HCT116 (cell line): ENCODE results near the gene SYT11. TPM values are rescaled to one million over a fixed set of nuclear protein-coding genes. Genes with fewer than 3 reads are reported as not detected.

Experiments used
- ATAC-seq: fragments of 200-7000 bp; cut with Tn5 transposase; 2 replicates; pipeline ENCODE4 v1.9.1; 2020; ENCODE audit warnings: mild to moderate bottlenecking, moderate library complexity
- BruUV-seq: library from RNA; stranded (reverse); fragments of 400-500 nt; replicated peaks from 2 replicates; lab custom pipeline; 2021; lab: Mats Ljungman, UMichigan
- CTCF ChIA-PET: fragments of 300-600 bp; sonication (Branson Sonifier 250); formaldehyde crosslinking; loops from one replicate; lab custom pipeline; 2021; ENCODE audit warnings: antibody characterized with exemption; lab: Charles Lee
- POLR2A ChIA-PET: fragments of 300-600, 350-600 bp; sonication (Branson Sonifier 250); formaldehyde crosslinking; loops from one replicate; lab custom pipeline; 2021; ENCODE audit warnings: antibody characterized with exemption; lab: Charles Lee
- RAD21 ChIA-PET, 2 experiments: fragments of 300-600 bp; sonication (Branson Sonifier 250); formaldehyde crosslinking; loops; one replicate each; lab custom pipeline; 2023; ENCODE audit warnings: low total read pairs in 2 of 2; ENCODE audit not compliant: uncharacterized antibody in 2 of 2, unreplicated experiment in 2 of 2, low non-redundant PET in 1 of 2; lab: Charles Lee
- DNase-seq: peaks from one replicate; pipeline ENCODE4 v3.0.0-alpha.2; 2010; ENCODE audit warnings: low read depth, low spot score
- H2AFZ ChIP-seq: fragments of 200-600 bp; shearing (Covaris generic), sonication (generic); 2 replicates; pipeline ENCODE4 v1.6.1; 2017; ENCODE audit warnings: low read depth, mixed run types, mixed read lengths, antibody characterized with exemption, low read length; ENCODE audit not compliant: poor library complexity, severe bottlenecking
- H3K27ac ChIP-seq: 2 replicates; pipeline ENCODE4 v1.5.1; 2012; ENCODE audit warnings: low read depth, low read length
- H3K27me3 ChIP-seq: fragments of 200-600 bp; sonication (generic); 2 replicates; pipeline ENCODE4 v1.6.1; 2016; ENCODE audit warnings: mixed run types, low read length, mixed read lengths; ENCODE audit not compliant: insufficient read depth
- H3K36me3 ChIP-seq, 2 experiments: fragments of 200-500 bp in 1 of 2; fragments of 200-600 bp in 1 of 2; sonication (Bioruptor generic) in 1 of 2; sonication (generic) in 1 of 2; 2 replicates each; pipeline versions ENCODE4 v1.5.1 to v1.6.1; 2014 to 2016; ENCODE audit warnings: low read length in 2 of 2, inconsistent platforms in 1 of 2, mixed read lengths in 1 of 2, mixed run types in 1 of 2; ENCODE audit not compliant: insufficient read depth in 2 of 2, control insufficient read depth in 1 of 2
- H3K4me1 ChIP-seq, 2 experiments: fragments of 200-600 bp in 1 of 2; sonication (generic) in 1 of 2; 2 replicates each; pipeline versions ENCODE4 v1.5.1 to v1.6.1; 2012 to 2017; ENCODE audit warnings: low read length in 2 of 2, inconsistent platforms in 1 of 2, mild to moderate bottlenecking in 1 of 2, mixed read lengths in 1 of 2, mixed run types in 1 of 2, moderate library complexity in 1 of 2; ENCODE audit not compliant: insufficient read depth in 2 of 2, control insufficient read depth in 1 of 2
- H3K4me2 ChIP-seq: fragments of 200-600 bp; sonication (generic); 2 replicates; pipeline ENCODE4 v1.6.1; 2017; ENCODE audit warnings: mixed run types, low read length, mixed read lengths
- H3K4me3 ChIP-seq, 2 experiments: fragments of 200-600 bp in 1 of 2; sonication (generic) in 1 of 2; replicated peaks in 1 of 2; 2 replicates each; pipeline ENCODE4 v1.5.1; 2011 to 2016; ENCODE audit warnings: low read length in 2 of 2, control low read depth in 1 of 2, low read depth in 1 of 2, mild to moderate bottlenecking in 1 of 2, mixed read lengths in 1 of 2, mixed run types in 1 of 2
- H3K79me2 ChIP-seq: fragments of 200-600 bp; sonication (generic); 2 replicates; pipeline ENCODE4 v1.6.1; 2017; ENCODE audit warnings: mild to moderate bottlenecking, mixed run types, low read length, moderate library complexity, mixed read lengths; ENCODE audit not compliant: insufficient read depth
- H3K9ac ChIP-seq: fragments of 200-600 bp; sonication (generic); 2 replicates; pipeline ENCODE4 v1.6.1; 2016; ENCODE audit warnings: low read length, mixed read lengths
- H3K9me2 ChIP-seq: fragments of 200-600 bp; sonication (generic), shearing (Covaris generic); 2 replicates; pipeline ENCODE4 v1.6.1; 2017; ENCODE audit warnings: mixed run types, mild to moderate bottlenecking, moderate library complexity; ENCODE audit not compliant: insufficient read depth
- H3K9me3 ChIP-seq, 2 experiments: fragments of 200-500 bp in 1 of 2; fragments of 200-600 bp in 1 of 2; sonication (Bioruptor generic) in 1 of 2; sonication (generic) in 1 of 2; 2 replicates each; pipeline ENCODE4 v1.6.1; 2014 to 2017; ENCODE audit warnings: low read length in 2 of 2, mixed read lengths in 2 of 2, inconsistent platforms in 1 of 2, low read depth in 1 of 2, mild to moderate bottlenecking in 1 of 2, mixed run types in 1 of 2, moderate library complexity in 1 of 2; ENCODE audit not compliant: control insufficient read depth in 1 of 2, insufficient read depth in 1 of 2
- H4K20me1 ChIP-seq: fragments of 200-600 bp; sonication (generic), shearing (Covaris generic); 2 replicates; pipeline ENCODE4 v1.6.1; 2017; ENCODE audit warnings: mixed run types, mild to moderate bottlenecking, moderate library complexity; ENCODE audit not compliant: insufficient read depth
- ATF3 ChIP-seq: IDR thresholded peaks from 2 replicates; pipeline ENCODE4 v1.6.1; 2012
- CEBPB ChIP-seq: IDR thresholded peaks from 2 replicates; pipeline ENCODE4 v1.6.1; 2012; ENCODE audit warnings: low read depth
- ELF1 ChIP-seq: IDR thresholded peaks from 2 replicates; pipeline ENCODE4 v1.6.1; 2012; ENCODE audit warnings: low read depth, borderline replicate concordance
- FOSL1 ChIP-seq: IDR thresholded peaks from 2 replicates; pipeline ENCODE4 v1.6.1; 2012; ENCODE audit warnings: low read depth
- JUND ChIP-seq: IDR thresholded peaks from 2 replicates; pipeline ENCODE4 v1.6.1; 2012
- POLR2A ChIP-seq: IDR thresholded peaks from 2 replicates; pipeline ENCODE4 v1.7.0; 2011; ENCODE audit warnings: borderline replicate concordance; ENCODE audit not compliant: insufficient read depth, insufficient read length; ENCODE audit errors: extremely low read depth
- POLR2AphosphoS5 ChIP-seq: IDR thresholded peaks from 2 replicates; pipeline ENCODE4 v1.6.1; 2011; ENCODE audit warnings: mild to moderate bottlenecking, low read depth, low read length, moderate library complexity
- REST ChIP-seq: IDR thresholded peaks from 2 replicates; pipeline ENCODE4 v1.6.1; 2012; ENCODE audit warnings: low read depth
- SIN3A ChIP-seq: IDR thresholded peaks from 2 replicates; pipeline ENCODE4 v1.6.1; 2012; ENCODE audit warnings: low read depth
- SP1 ChIP-seq: IDR thresholded peaks from 2 replicates; pipeline ENCODE4 v1.6.1; 2012; ENCODE audit warnings: low read depth
- SRF ChIP-seq: IDR thresholded peaks from 2 replicates; pipeline ENCODE4 v1.6.1; 2012; ENCODE audit warnings: low read depth
- YY1 ChIP-seq: IDR thresholded peaks from 2 replicates; pipeline ENCODE4 v1.6.1; 2011; ENCODE audit warnings: low read length, low read depth, moderate library complexity, mild to moderate bottlenecking; ENCODE audit not compliant: insufficient replicate concordance; ENCODE audit errors: extremely low read depth
- ZBTB33 ChIP-seq: IDR thresholded peaks from 2 replicates; pipeline ENCODE4 v1.6.1; 2011; ENCODE audit warnings: mild to moderate bottlenecking, low read length, moderate library complexity; ENCODE audit not compliant: insufficient replicate concordance; ENCODE audit errors: extremely low read depth
- ZFX ChIP-seq: fragments of 450-650 bp; IDR thresholded peaks from 2 replicates; pipeline ENCODE4 v1.6.1; 2017
- ZNF274 ChIP-seq: fragments of 200-500 bp; sonication (Bioruptor generic); IDR thresholded peaks from 2 replicates; pipeline ENCODE4 v1.6.1; 2014; ENCODE audit warnings: mild to moderate bottlenecking, low read depth, low read length, inconsistent platforms
- intact Hi-C: fragments of 100-400 bp; cut with micrococcal nuclease; formaldehyde crosslinking; loops from 2 replicates; pipeline ENCODE4 v1.10.0; 2022
- total RNA-seq: library from RNA; stranded (reverse); gene quantifications from one replicate; pipeline ENCODE4 v1.2.1, GENCODE V29; 2021; ENCODE audit not compliant: unreplicated experiment

The SYT11 gene
- total RNA-seq, 1 experiment from 2014 or later = 0.17 TPM

- ChIA-PET CTCF (no interaction called here), RAD21 (no interaction called here), POLR2A (interaction anchor here (0.6 kb wide), 1 partner anchor 96 kb away, joined by 4 read pairs; no protein-coding TSS in a partner anchor)
- ATAC-seq (no peak), DNase-seq (no peak)
- Histone ChIP-seq H3K27me3 (no peaks in the 10 kb centered on the region), H3K79me2 (peaks cover 66% of the 10 kb centered on the region), H2AFZ (no peak overlapping the region), H4K20me1 (no peaks in the 10 kb centered on the region; the same call in 1 of the 2 replicates), H3K4me1 (no peaks in the 10 kb centered on the region), H3K9ac (no peak overlapping the region), H3K27ac (no peak overlapping the region), H3K4me2 (no peak overlapping the region), H3K4me3 (no peak overlapping the region), H3K36me3 (peaks cover 2 to 5% of the 10 kb centered on the region in 2 experiments; a peak in 3 of 4 replicates), H3K9me3 (no peaks in the 10 kb centered on the region), H3K9me2 (no peaks in the 10 kb centered on the region)
- BruUV-seq = no TSS peak
- intact Hi-C loops = no loop called here
- TF ChIP-seq ZFX = no peak
- no peak for TF ChIP-seq JUND
- no peak for TF ChIP-seq POLR2AphosphoS5
Observed at GRCh38 chr1:155840386-155840785, 19.0 kb upstream of the SYT11 start.

- H3K27ac ChIP-seq = no peak overlapping the region
- peaks cover 82% of the 10 kb centered on the region for H3K79me2 ChIP-seq
- no peaks in the 10 kb centered on the region for H3K27me3 ChIP-seq
- ATAC-seq (no peak), DNase-seq (no peak)
- H3K4me2 ChIP-seq = no peak overlapping the region
- H3K36me3 ChIP-seq = peaks cover 8 to 11% of the 10 kb centered on the region in 2 experiments; a peak in 3 of 4 replicates
- H3K4me3 ChIP-seq = no peak overlapping the region
- ChIA-PET POLR2A (no interaction called here), RAD21 (no interaction called here), CTCF (no interaction called here)
- no peaks in the 10 kb centered on the region for H3K9me3 ChIP-seq
- H2AFZ ChIP-seq = no peak overlapping the region
- no peak overlapping the region for H3K9ac ChIP-seq
- intact Hi-C loops = no loop called here
- BruUV-seq = no TSS peak
- H4K20me1 ChIP-seq = no peaks in the 10 kb centered on the region; the same call in 1 of the 2 replicates
- H3K4me1 ChIP-seq = no peaks in the 10 kb centered on the region
- H3K9me2 ChIP-seq = no peaks in the 10 kb centered on the region
- TF ChIP-seq REST (no peak), ELF1 (no peak), POLR2AphosphoS5 (no peak), SP1 (no peak), ZBTB33 (no peak), JUND (no peak), YY1 (no peak), CEBPB (no peak), FOSL1 (no peak), SRF (no peak), ZNF274 (no peak), ATF3 (no peak), POLR2A (no peak), SIN3A (no peak), ZFX (no peak)
Observed at GRCh38 chr1:155844860-155845421, 14.4 kb upstream of the SYT11 start.
